HFFc6 (cell line): Measurements from ENCODE around the gene SCAPER. TPM values are rescaled to one million over a fixed set of nuclear protein-coding genes. Genes with fewer than 3 reads are reported as not detected.

Source experiments
- DNase-seq: peaks from one replicate; pipeline ENCODE4 v3.0.0-alpha.2; 2018
- H3K27ac Mint-ChIP-seq: 2 replicates; pipeline ENCODE4 v1.8.0; 2020; ENCODE audit warnings: mild to moderate bottlenecking, mixed read lengths
- H3K27me3 Mint-ChIP-seq: 2 replicates; pipeline ENCODE4 v1.8.0; 2021; ENCODE audit warnings: mild to moderate bottlenecking, moderate library complexity, mixed read lengths; ENCODE audit not compliant: insufficient read depth
- H3K36me3 Mint-ChIP-seq: 2 replicates; pipeline ENCODE4 v1.8.0; 2021; ENCODE audit warnings: low read depth, mixed read lengths
- H3K4me1 Mint-ChIP-seq: 2 replicates; pipeline ENCODE4 v1.8.0; 2020; ENCODE audit warnings: low read depth, mixed read lengths
- H3K4me3 Mint-ChIP-seq: 2 replicates; pipeline ENCODE4 v1.8.0; 2020; ENCODE audit warnings: mild to moderate bottlenecking, moderate library complexity, mixed read lengths
- H3K9me3 Mint-ChIP-seq: 2 replicates; pipeline ENCODE4 v1.8.0; 2020; ENCODE audit warnings: mild to moderate bottlenecking, mixed read lengths
- CTCF ChIP-seq: fragments of 200-600 bp; sonication (generic); IDR thresholded peaks from 2 replicates; pipeline ENCODE4 v1.5.0; 2021; ENCODE audit warnings: antibody characterized with exemption, mild to moderate bottlenecking
- total RNA-seq, 6 experiments: library from RNA; stranded (reverse); fragmentation: NEBNext Ultra II Directional; extraction: Animal tissue kit (Norgen Biotek cat#: 25700); gene quantifications; 2 replicates in 1 of 6; 3 replicates in 5 of 6; pipeline ENCODE4 v1.2.3, GENCODE V29; 2021

SCAPER gene
- total RNA-seq, 6 experiments from 2014 or later, result 6.9 to 10.1 (median 8.1) TPM

- Mint-ChIP-seq H3K9me3 (no peaks in the 10 kb centered on the region), H3K4me1 (peaks cover 4% of the 10 kb centered on the region), H3K4me3 (no peak overlapping the region), H3K27ac (no peak overlapping the region), H3K36me3 (no peaks in the 10 kb centered on the region; the same call in 1 of the 2 replicates), H3K27me3 (no peaks in the 10 kb centered on the region)
- no peak for DNase-seq
- TF ChIP-seq CTCF, result no peak
These were observed 523.8 kb downstream of the SCAPER start for GRCh38 chr15:76381366-76381765.

GRCh38 chr15:76380249-76380648 lies 524.9 kb downstream of the SCAPER start:
- Mint-ChIP-seq H3K27ac (no peak overlapping the region), H3K36me3 (no peaks in the 10 kb centered on the region), H3K4me3 (no peak overlapping the region), H3K27me3 (no peaks in the 10 kb centered on the region), H3K9me3 (no peaks in the 10 kb centered on the region), H3K4me1 (no peaks in the 10 kb centered on the region)
- no peak for TF ChIP-seq CTCF
- no peak for DNase-seq

- H3K9me3 Mint-ChIP-seq, result no peaks in the 10 kb centered on the region
- H3K27me3 Mint-ChIP-seq, result no peaks in the 10 kb centered on the region
- DNase-seq, result no peak
- no peak overlapping the region for H3K4me3 Mint-ChIP-seq
- no peak for TF ChIP-seq CTCF
- H3K27ac Mint-ChIP-seq, result no peak overlapping the region
- no peaks in the 10 kb centered on the region for H3K4me1 Mint-ChIP-seq
- H3K36me3 Mint-ChIP-seq, result no peaks in the 10 kb centered on the region
These were observed 526.4 kb downstream of the SCAPER start for GRCh38 chr15:76378691-76379090.

- no peak overlapping the region for H3K4me3 Mint-ChIP-seq
- H3K27ac Mint-ChIP-seq, result no peak overlapping the region
- H3K27me3 Mint-ChIP-seq, result no peaks in the 10 kb centered on the region
- no peaks in the 10 kb centered on the region for H3K4me1 Mint-ChIP-seq
- TF ChIP-seq CTCF, result no peak
- H3K36me3 Mint-ChIP-seq, result no peaks in the 10 kb centered on the region
- DNase-seq, result no peak
- no peaks in the 10 kb centered on the region for H3K9me3 Mint-ChIP-seq
These were observed 527.4 kb downstream of the SCAPER start for GRCh38 chr15:76377751-76378150.

GRCh38 chr15:76377217-76377616 lies 527.9 kb downstream of the SCAPER start:
- Mint-ChIP-seq H3K4me3 (no peak overlapping the region), H3K27me3 (no peaks in the 10 kb centered on the region; the same call in 1 of the 2 replicates), H3K4me1 (no peaks in the 10 kb centered on the region), H3K36me3 (peaks cover 3% of the 10 kb centered on the region; the same call in 1 of the 2 replicates), H3K9me3 (no peaks in the 10 kb centered on the region), H3K27ac (no peak overlapping the region)
- no peak for DNase-seq
- TF ChIP-seq CTCF, result no peak

- no peak overlapping the region for H3K27ac Mint-ChIP-seq
- DNase-seq, result no peak
- H3K4me1 Mint-ChIP-seq, result no peaks in the 10 kb centered on the region
- peaks cover 7% of the 10 kb centered on the region; the same call in 1 of the 2 replicates for H3K36me3 Mint-ChIP-seq
- H3K4me3 Mint-ChIP-seq, result no peak overlapping the region
- H3K27me3 Mint-ChIP-seq, result no peaks in the 10 kb centered on the region; the same call in 1 of the 2 replicates
- TF ChIP-seq CTCF, result no peak
- no peaks in the 10 kb centered on the region for H3K9me3 Mint-ChIP-seq
These were observed 528.3 kb downstream of the SCAPER start for GRCh38 chr15:76376816-76377215.
